GM19324 (cell line): Measurements from ENCODE around the gene GNAI1.

Experiments used
- ATAC-seq: cut with Tn5 transposase; IDR thresholded peaks from one replicate; pipeline ENCODE4 v1.9.1; 2021; ENCODE audit warnings: mild to moderate bottlenecking, moderate library complexity; ENCODE audit not compliant: unreplicated experiment, low FRiP score

The GNAI1 gene

GRCh38 chr7:80134536-80135308 is at the start of gene GNAI1:
GNAI1 (plus strand) TSS chr7:80134831; CDS start chr7:80135161, 330 bp downstream.
- no peak for ATAC-seq

GRCh38 chr7:80087051-80087770 is 47.4 kb upstream of the GNAI1 start:
- no peak for ATAC-seq

GRCh38 chr7:80087771-80088170 is 46.9 kb upstream of the GNAI1 start:
- ATAC-seq, result no peak

- ATAC-seq, result no peak
These were observed 45.9 kb upstream of the GNAI1 start for GRCh38 chr7:80088705-80089104.

DNA sequence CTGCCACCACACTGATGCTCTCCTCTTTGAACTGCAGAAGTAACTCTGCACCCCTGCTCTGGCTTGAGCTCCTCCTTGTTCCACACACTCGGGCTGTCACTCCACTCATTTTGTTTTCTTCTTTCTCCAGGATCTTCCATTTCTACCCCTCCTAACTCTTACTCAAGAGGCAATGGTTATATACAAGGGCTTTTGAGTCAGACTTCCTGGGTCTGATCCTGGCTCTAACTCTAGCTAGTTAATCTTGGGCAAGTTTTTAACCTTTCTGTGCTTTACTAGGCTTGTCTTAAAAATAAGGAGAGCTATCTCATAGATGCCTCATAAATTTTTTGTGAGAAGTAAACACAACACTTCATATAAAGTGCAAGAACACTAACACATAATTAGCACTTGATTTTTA is 45.3 kb upstream of the GNAI1 start:
- no peak for ATAC-seq

- no peak for ATAC-seq
These were observed 41.3 kb upstream of the GNAI1 start for GRCh38 chr7:80093349-80093748.

DNA sequence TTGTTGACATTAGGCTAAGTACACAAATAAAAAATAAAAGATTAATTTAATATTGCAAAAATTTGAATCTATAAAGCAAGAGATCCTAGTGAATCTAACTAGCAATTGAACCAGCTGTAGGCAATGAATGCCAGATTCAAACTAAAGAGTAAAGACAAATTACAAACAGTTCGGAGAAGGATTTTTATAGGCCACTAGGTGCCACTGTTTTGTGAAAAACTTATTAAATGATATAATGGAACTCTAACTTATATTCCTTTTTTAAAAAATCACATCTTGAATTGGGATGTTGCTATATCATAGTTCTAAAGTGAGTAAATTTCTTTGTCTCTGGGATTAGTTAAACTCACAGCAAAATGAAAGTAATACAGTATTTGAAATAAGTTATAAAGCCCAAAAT is 39.1 kb upstream of the GNAI1 start:
- no peak for ATAC-seq

DNA sequence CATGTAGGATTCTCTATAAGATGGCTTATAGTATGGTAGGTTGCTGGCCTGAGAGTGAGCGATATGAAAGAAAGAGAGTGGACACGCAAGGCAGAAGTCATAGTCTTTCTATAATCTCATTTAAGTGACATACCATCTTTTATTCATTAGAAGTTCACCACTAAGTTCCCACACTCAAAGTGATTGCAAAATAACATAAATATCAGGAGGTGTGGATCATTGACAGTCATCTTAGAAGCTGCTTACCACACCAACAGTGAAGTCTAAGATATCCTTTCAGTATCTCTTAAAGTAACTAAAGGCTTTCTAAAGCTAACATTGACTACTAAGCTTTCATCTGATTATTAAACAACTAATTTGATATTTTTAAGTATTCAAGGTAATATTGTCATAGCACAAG is 36.9 kb upstream of the GNAI1 start:
- ATAC-seq, result no peak

DNA sequence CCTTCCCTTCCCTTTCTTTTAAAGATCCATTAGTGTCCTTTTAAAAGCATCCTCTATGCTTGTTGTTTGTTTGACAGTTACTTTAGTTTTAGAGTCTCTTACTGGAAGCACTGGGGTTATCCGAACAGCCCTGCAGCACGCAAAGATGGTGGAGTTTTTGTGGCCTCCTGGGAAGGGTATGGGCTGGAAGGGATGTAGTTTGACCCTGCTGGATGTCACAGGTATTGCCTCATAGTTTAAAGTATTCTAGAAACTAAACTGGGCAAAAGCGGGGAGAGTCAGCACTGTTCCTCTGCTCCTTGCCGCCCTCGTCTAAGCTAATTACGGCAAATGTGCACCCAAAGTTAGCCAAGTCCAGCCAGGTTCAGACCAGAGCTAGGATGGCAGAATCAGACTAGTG is 35.8 kb upstream of the GNAI1 start:
- ATAC-seq, result no peak

DNA sequence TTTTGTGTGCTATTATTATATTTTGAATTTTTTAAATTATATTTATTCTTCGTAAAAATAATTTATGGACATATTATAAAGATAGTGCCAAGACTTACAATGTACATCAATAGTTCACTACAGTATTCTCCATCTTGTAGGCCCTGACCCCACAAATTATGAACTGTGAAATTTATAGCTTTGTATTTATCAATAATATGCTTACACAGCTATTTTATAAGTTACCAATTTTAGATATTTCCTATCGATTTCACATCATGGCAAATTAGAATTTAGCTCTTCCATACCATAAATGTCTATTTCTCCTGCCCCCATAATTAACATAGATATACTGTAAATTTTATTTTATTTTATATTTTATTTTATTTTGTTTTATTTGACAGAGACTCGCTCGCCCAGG is 34.4 kb upstream of the GNAI1 start:
- ATAC-seq, result no peak

DNA sequence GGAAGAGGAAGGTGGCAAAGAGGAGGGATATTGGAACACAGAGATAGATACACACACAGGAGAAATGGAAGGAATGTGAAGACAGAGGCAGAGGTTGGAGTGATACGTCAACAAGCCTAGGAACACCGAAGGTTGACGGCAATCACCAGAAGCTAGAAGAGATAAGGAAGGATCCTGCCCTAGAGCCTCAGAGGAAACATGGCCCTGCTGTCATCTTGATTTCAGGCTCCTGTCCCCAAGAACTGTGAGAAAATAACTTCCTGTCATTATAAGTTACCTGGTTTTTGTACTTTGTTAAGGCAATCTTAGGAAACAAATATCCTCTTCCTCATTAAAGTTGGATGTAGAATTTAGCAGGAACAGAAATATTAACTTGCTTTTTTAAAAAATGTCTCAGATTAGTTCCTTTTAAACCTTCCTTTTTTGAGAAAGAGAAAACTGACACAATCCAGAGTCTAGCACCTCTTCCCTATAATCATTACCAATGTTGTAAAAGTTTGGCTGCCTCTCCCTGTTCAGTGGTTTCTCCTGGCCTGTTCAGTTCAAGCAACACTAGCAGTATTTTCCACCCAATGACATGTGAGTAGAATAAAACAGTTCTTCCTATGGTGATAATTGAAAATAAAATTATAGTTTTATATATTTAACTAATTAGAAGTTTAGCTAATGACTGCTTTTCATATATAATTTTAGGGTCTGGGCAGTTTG is 28.8 kb upstream of the GNAI1 start:
- ATAC-seq, result no peak

DNA sequence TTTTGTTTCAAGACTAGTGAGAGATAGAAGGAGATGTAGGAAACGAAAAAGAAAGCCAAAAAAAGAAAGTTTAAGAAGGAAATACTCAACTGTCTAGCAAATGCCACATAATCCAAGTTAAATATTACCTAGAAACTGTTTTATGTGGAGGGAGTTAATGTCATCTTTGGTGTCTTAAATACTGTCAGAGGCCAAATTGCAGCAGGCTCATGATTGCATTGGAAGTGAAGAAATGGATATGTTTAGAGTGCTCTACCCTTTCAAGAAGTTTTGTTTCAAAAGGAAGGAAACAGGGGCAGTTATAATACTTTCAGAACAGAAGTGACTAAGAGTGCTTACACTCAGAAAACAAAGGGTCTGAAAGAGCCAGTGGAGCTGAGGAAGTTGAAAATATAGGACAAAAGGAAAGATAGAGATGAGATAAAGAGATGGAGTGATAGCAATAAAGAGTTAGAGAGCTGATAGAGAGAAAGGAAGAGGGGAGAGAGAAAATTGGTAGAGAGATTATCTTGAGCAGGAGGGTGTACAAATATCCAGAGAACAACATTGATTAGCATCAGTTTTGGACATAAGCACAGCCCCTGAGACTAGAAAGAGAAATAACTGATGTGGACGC is 28.0 kb upstream of the GNAI1 start:
- ATAC-seq, result no peak

- no peak for ATAC-seq
These were observed 27.4 kb upstream of the GNAI1 start for GRCh38 chr7:80107278-80107677.

DNA sequence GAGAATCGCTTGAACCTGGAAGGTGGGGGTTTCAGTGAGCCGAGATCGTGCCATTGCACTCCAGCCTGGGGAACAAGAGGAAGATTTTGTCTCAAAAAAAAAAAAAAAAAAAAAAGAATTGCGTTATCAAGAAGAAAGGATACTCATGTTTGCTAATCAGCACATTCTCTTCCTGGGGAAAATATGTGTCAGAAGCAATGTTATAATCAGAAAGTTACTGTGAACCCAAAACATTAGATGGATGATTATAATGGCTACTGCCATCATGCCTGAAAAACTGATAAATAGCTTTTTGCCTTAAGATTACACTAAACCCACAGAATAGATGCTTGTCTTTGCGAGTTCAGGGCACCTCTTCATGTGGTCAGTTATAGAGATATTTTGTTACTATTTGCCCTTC is 24.3 kb upstream of the GNAI1 start:
- ATAC-seq, result no peak

GRCh38 chr7:80114159-80114558 is 20.5 kb upstream of the GNAI1 start:
- no peak for ATAC-seq

GRCh38 chr7:80124526-80125264 is 9.9 kb upstream of the GNAI1 start:
- no peak for ATAC-seq

- ATAC-seq, result no peak
These were observed 7.0 kb upstream of the GNAI1 start for GRCh38 chr7:80127412-80128160.

DNA sequence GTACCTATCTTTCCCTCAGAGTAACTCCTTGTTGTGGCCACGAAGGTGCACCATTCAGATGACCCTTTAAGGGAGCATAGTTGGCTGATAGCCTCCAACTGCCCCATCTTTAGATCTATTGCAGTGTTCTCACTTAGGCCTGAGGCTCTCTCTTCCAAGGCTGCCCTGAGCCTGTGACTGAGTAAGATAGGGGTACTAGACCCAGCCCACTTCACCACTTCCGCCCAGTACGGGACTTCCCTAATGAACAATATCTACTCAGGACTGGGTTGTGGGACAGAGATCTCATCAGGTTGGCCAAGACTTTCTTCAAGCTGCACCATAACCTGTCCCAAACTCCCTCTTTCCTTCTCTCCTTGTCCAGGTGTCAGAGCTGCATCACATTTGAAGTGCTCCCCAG is 5.7 kb upstream of the GNAI1 start:
- ATAC-seq, result no peak

DNA sequence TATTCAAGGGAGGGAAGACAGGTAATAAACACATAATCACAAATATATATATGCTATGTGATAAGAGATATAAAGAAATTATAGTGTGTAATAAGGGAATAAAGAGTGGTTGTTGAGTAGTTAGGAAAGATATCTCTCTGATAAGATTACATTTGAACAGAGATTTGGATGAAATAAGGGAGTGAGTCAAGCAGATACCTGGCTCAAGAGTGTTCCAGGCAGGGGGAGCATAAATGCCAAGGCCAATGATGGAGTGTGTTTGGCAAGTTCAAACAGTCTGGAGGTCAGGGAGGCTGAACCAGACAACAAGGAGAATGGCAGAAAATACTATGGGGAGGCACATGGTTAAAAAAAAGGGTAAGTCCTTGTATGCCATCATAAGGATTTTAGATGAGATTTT is 4.8 kb upstream of the GNAI1 start:
- no peak for ATAC-seq
